ENCODE data around the gene TFAP2E.
"Not testable (repeated sequence)": the region's sequence is repeated elsewhere in the genome, so short reads cannot be mapped to it uniquely, and the experiment has no call there.

Gene TFAP2E

DNA sequence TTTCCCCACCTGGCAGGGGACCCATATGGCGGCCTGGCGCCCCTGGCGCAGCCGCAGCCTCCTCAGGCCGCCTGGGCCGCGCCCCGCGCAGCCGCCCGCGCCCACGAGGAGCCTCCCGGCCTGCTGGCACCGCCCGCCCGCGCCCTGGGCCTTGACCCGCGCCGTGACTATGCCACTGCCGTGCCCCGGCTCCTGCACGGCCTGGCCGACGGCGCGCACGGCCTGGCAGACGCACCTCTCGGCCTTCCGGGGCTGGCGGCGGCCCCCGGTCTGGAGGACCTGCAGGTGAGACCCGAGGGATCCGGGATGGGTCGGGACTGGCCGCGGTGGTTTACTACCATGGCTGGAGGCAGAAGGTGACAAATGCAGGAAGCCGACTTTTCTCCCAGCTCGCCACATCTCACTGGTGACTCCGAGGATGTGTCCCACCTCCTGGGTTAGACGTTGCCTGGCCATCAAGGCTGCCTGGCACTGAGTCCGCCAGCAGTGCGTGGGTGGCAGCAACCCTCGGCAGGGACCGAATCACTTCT is 1.1 kb downstream of the TFAP2E start:
- no peak for DNase-seq (ENCODE audit: low spot score)

DNA sequence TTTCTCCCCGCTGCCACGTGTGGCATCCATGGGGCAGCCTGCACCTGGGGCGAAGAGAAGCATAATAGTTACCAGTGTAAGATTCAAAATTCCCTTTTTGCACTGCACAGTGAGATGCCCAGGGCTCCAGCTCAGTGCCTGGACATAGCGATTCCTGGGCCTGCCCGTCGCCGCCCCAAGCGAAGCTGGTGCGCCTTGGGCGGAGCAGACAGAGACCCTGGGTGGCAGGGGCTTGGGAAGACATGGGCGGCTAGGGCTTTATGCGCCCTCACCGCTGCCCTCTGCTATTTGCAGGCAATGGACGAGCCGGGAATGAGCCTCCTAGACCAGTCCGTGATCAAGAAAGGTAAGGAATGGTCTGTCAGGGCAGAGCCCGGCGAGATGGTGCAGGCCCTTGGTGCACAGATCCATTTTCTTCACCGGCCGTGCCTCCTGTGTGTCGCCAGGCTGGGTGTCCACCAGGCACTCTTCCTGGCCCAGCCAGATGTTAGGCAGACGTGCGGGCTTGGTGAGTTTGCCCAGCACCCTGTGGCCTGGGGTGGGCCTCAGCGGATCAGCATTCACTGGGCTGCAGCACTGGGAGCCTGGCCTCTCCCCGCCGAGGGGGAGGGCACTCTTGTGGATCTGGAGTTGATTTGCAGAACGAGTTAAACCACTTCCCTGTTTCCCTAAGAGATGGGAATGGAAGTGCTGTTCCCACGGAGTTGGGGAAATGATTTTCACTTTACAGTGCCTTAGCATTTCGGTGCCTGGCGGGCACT is 1.7 kb downstream of the TFAP2E start:
- no peak for DNase-seq (ENCODE audit: low spot score)

DNA sequence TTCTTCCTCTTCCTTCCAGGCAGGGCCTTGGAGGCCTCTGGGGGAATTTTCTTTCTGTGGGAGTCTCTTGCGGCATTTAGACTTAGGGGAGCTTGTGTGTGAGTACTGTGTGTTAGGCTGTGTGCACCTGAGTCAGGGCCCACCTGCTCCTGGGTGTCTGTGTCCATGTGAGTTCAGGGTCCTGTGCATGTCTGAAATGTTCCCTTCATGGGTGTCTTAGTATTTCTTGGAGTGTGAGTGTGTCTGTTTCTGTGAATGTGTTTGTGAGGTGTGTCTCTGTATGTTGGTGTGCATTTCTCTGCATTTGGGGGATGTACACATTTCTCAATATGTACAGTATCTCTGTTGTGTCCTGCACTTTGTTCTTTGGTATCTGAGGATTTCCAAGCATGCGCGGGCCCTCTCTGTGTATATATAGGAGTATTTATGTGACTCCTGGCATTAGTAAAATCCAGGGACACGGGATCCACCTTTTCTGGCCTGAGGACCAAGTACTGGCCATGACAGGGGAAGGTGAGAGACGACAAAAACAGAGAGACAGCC is 2.4 kb downstream of the TFAP2E start:
- DNase-seq (ENCODE audit: low spot score), result no peak

DNA sequence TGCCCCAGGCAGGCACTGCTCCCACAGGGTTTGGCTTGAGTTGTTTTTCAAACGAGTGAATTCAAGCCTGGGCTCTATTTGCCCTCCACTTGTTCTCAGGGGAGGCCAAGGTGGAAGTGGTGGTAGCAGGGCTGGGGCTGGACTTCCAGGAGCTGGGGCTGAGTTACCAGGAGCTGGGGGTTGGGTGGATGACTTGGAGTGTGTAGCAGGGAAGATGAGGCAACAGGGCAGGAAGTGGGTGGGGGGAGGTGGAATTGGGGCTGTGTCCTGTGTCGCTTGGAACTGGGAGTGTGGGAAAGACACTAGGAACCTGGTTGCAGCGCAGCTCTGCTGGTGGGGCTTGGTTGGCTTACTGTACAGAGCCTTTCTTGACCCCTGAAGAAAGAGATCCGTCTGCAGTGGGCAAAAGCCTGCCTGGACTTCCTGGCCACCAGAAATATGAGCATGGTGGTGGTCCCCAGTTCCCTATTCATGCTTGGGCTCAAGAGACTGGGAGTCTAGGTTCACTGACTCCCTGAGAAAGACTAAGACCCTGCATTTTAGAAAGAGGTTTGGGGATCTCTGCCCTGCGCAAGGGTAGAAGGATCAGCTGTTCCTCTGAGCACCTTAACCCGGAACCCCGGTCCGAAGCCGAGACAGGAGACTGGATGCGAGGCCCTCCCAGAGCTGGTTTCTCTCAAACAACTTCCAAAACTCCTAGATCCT is 3.1 kb downstream of the TFAP2E start:
- no peak for DNase-seq (ENCODE audit: low spot score)

DNA sequence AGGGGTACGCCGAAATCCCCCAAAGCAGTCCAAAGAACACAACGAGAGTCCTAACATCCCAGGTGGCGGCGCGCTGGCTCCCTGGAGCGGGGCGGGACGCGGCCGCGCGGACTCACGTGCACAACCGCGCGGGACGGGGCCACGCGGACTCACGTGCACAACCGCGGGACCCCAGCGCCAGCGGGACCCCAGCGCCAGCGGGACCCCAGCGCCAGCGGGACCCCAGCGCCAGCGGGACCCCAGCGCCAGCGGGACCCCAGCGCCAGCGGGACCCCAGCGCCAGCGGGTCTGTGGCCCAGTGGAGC is 3.6 kb downstream of the TFAP2E start:
- DNase-seq (ENCODE audit: low spot score), result not testable (repeated sequence)

DNA sequence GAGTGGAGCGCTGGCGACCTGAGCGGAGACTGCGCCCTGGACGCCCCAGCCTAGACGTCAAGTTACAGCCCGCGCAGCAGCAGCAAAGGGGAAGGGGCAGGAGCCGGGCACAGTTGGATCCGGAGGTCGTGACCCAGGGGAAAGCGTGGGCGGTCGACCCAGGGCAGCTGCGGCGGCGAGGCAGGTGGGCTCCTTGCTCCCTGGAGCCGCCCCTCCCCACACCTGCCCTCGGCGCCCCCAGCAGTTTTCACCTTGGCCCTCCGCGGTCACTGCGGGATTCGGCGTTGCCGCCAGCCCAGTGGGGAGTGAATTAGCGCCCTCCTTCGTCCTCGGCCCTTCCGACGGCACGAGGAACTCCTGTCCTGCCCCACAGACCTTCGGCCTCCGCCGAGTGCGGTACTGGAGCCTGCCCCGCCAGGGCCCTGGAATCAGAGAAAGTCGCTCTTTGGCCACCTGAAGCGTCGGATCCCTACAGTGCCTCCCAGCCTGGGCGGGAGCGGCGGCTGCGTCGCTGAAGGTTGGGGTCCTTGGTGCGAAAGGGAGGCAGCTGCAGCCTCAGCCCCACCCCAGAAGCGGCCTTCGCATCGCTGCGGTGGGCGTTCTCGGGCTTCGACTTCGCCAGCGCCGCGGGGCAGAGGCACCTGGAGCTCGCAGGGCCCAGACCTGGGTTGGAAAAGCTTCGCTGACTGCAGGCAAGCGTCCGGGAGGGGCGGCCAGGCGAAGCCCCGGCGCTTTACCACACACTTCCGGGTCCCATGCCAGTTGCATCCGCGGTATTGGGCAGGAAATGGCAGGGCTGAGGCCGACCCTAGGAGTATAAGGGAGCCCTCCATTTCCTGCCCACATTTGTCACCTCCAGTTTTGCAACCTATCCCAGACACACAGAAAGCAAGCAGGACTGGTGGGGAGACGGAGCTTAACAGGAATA is 4.2 kb downstream of the TFAP2E start:
- DNase-seq (ENCODE audit: low spot score), result peak; percentile 65

DNA sequence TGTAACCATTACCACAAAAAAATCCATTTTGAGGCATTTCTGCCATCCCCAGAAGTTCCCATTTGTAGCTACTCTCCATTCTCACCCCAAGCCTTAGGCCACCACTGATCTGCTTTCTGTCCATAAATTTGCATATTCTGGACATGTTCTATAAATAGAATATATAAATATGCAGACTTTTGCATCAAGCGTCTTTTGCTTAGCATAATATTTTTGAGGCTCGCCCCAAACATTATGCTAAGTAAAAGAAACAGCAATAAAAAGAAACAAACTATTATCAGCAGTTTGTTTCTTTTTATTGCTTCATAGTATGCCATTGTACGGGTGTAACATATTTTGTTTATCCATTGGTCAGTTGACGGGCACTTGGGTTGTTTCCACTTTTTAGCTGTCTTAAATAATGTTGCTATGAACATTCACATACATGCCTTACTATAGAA is 7.9 kb downstream of the TFAP2E start:
- no peak for DNase-seq (ENCODE audit: low spot score)

DNA sequence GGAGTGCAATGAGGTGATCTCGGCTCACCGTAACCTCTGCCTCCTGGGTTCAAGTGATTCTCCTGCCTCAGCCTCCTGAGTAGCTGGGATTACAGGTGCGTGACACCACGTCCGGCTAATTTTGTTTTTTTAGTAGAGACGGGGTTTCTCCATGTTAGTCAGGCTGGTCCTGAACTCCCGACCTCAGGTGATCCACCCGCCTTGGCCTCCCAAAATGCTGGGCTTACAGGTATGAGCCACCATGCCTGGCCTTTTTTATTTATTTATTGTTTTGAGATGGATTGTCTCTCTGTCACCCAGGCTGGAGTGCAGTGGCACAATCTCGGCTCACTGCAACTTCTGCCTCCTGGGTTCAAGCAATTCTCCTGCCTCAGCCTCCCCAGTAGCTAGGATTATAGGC is 8.5 kb downstream of the TFAP2E start:
- not testable (repeated sequence) for DNase-seq (ENCODE audit: low spot score)

DNA sequence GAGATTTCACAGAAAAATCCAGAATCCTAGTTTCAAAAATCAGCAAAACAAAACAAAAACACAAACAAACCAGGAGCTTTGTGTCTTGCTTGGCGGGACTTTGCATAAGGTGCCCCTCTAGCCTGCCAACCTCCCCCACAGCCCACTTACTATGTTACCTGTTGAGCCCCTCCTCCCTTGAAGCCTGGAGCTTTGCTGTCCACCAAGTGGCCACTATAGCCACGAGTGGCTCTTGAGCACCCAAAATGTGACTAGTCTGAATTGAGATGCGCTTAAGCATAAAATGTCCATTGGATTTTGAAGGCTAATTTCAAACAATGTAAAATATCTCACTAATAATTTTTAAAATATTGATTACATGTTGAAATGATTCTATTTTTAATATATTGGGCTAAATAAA is 12.2 kb downstream of the TFAP2E start:
- DNase-seq (ENCODE audit: low spot score), result no peak

DNA sequence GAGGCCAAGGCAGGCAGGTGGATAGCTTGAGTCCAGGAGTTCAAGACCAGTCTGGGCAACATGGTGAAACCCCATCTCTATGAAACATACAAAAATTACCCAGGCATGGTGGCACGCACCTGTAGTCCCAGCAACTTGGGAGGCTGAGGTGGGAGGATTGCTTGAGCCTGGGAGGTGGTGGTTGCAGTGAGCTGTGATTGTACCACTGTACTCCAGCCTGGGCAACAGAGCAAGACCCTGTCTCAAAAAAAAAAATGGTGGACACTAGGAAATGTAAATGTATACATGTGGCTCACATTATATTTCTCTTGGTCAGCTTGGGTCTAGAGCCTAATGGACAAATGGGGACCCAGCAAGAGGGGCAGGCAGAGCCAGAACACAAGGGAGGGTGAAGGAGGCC is 12.7 kb downstream of the TFAP2E start:
- not testable (repeated sequence) for DNase-seq (ENCODE audit: low spot score)

DNA sequence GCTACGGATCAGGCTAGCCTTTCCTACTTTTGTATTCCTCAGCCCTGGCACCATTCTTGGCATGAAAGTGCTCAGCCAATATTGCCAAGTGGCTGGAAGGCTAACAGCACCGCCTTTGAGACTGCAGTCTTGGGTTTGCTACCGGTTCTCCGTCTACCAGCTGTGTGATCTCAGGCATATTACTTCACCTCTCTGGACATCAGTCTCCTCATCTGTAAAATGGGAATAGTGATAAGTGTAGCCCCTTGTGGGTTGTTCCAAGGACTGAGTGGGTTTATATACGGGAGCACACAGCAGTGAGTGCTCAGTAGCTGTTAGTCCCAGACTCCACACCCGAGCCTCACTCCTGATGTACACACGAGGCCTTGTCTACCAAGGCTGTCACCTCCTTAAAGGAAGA is 13.7 kb downstream of the TFAP2E start:
- no peak for DNase-seq (ENCODE audit: low spot score)

DNA sequence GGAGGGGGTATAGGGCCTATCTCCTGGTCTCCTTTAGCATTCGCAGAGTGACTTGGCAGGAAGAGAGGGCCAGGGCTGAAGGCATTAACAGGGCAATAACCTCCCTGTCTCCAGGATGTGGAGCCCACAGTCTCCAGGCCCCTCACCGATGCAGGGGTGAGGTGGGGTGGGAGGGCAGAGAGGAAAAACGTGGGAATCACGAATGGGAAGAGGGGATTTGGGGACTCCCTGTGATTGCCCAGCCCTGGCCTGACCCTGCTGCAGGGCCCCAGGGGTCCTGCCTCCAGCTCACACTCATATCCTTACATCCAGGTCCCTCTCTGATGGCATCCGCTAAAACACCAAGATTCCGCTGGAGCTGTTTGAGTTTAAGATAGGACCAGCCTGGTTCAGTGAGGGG is 14.6 kb downstream of the TFAP2E start:
- DNase-seq (ENCODE audit: low spot score), result no peak

DNA sequence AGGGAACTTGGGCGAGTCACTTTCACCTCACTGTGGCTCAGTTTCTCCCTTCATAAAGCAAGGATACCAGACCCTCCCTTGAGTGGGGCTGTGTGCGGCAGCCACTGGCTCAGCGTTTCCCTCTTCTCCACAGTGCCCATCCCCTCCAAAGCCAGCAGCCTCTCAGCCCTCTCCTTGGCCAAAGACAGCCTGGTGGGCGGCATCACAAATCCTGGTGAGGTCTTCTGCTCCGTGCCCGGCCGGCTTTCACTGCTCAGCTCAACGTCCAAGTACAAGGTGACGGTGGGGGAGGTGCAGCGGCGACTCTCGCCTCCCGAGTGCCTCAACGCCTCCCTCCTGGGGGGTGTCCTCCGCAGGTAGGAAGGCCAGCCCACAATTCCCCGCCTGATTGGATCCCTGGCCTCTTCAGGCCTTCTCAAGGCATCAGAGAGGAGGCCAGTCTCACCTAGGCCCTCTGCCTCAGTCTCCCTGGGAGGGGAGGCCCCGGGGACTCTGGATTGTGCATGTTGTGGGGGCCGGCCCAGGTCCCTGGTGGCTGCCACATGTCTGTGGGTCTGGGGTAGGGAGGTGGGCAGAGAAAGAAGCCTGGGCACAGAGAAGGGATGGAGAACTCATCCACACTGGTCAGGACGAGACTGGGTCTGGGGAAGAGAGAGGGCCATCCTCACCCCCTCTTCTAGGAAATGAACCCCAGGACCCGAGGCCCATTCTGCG is 15.2 kb downstream of the TFAP2E start:
- DNase-seq (ENCODE audit: low spot score), result no peak

DNA sequence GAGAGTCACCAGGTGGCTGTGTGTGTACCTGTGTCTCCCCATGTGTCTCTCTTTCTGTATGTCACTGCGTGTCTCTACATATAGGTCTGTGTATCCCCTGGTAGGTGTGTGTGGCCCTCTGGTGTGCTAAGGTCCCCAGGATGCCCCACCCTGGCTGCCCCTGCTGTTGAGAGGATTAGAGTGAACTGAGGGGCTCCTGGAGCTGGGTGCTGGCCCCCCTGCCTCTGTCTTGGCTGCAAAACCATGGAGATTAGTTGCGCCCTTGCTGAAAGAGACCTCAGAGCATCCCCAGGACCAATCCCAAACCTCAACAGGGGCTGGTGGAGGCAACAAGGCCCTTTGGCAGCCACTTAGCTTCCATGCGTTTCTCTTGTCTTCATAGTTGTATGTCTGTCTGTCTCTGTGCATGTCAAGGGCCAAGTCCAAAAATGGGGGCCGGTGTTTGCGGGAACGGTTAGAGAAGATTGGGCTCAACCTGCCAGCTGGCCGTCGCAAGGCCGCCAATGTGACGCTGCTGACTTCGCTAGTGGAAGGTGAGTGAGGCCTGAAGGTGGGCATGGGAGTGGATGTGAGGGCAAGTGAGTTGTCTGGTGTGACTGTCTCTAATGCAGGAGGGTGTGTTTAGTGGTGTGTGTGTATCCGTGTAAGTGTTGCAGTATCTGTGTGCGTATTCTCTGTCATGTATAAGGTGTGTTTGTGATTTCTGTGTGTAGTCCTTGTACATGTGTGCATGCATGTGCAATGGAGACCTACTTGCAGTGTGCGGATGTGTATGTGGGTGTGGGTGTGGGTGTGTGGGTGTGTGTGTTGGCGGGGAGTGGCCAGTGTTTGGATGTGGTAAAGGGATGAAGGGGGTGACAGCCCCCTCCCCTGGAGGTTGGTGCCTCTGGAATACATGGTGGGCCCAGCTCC is 16.7 kb downstream of the TFAP2E start:
- DNase-seq (ENCODE audit: low spot score), result no peak

DNA sequence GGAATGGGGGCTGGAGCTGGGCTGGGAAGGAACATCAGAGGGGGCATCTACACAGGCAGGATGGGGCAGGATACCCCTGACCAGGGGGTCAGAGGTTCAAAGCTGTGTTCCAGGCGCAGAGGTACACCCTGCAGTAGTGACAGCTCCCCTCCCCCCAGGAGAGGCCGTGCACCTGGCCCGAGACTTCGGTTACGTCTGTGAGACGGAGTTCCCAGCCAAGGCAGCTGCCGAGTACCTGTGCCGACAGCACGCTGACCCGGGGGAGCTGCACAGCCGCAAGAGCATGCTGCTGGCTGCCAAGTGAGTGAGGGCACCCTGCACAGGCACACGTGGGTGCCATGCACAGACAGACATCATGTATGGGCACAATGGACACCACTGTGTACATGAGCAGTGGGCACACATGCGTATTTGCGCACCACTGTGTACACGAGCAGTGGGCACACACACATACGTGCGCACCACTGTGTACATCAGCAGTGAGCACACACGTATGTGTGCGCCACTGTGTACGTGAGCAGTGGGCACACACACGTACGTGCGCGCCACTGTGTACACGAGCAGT is 17.4 kb downstream of the TFAP2E start:
- no peak for DNase-seq (ENCODE audit: low spot score)

DNA sequence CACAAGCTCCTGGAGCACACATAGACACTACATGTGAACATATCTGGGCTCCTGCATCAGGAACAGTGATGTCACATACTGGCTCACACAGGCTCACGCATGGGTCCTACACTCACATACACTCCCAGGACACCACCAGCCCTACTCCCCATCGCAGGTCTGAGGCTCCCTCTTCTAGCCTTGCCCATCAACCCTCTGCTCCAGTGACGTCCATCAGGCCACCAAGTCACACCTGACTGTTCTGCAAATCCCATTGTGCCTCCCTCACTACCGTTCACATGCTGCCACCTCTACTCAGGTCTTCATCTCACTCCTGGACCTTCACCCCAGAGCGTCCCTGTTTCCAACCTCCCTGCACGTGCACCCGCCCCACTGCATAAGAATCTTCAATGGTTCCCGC is 18.1 kb downstream of the TFAP2E start:
- DNase-seq (ENCODE audit: low spot score), result no peak

DNA sequence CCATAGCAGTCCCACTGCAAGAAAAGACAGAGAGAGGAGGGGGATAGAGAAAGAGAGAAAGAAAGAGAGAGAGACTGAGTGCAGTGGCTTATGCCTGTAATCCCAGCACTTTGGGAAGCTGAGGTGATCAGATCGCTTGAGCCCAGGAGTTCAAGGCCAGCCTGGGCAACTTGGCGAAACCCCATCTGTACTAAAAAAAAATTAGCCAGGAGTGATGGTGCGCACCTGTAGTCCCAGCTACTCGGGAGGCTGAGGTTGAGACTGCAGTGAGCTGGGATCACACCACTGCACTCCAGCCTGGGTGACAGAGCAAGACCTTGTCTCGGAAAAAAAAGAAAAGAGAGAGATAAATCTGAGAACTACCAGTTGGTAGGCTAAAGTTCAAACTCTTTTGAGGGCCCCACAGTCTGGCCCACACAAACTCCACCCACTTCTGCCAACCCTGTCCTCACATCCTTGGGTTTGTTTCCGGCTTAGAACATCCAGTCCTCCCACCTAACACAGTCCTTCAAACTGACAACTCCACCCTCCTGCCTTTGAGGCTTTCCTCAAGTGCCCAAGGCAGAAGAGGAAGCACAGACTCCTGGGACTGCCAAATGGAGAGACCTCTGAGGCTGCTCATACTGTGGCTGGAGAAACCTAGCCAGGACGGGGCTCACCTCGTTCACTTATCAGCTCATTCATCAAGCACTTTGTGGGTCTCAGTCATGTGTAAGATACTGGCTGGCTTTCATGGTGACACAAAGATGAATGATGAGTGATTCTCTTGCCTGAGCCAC is 20.1 kb downstream of the TFAP2E start:
- DNase-seq (ENCODE audit: low spot score), result no peak

DNA sequence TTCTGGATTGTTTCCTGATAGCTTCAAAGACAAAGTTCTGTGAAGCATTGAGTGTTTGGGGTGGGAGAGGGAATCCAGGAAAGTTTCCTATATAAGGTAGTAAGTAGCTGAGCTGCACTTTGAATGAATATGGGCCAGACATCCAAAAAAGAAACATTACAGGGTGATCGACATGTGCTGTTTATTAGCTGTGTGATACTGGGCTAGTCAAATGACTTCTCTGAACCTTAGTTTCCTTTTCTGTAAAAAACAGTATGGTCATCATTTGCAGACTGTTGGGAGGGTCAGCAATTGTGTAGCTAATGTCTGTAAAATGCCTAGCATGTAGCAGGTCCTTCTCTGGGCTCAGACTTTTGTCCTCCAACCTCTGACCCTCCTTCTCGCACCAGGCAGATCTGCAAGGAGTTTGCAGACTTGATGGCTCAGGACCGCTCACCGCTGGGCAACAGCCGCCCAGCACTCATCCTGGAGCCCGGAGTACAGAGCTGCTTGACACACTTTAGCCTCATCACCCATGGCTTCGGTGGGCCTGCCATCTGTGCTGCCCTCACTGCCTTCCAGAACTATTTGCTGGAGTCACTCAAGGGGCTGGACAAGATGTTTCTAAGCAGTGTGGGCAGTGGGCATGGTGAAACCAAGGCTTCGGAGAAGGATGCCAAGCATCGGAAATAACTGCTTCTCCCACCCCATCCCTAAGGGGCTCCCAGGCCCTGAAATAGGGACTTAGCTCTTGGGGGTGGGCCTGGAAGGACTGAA is 21.1 kb downstream of the TFAP2E start:
- no peak for DNase-seq (ENCODE audit: low spot score)

DNA sequence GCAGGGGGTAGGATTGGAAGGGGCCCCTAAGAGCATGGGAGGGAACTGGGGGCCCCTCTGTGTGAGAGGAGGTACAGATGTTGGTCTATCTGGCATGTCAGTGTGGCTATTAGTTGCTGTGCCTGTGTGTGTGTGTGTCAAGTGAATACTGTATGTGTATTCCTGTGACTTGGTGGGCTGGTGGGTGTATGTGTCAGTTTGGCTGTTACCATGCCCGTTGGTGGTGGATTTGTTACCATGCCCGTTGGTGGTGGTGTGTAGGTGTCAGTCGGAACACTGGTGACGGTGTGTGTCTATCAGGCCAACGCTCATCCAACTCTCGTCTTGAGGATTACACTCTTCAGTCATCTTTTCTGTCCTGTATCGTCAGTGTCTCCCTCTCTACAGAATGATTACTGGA is 22.6 kb downstream of the TFAP2E start:
- DNase-seq (ENCODE audit: low spot score), result no peak

Measured in CD4-positive, alpha-beta T cell treated with Interleukin-6 at 100 ng/mL for 8 hours (primary cell).